K562 (cell line): Measurements from ENCODE around the gene ROBO3. TPM values are rescaled to one million over a fixed set of nuclear protein-coding genes. Genes with fewer than 3 reads are reported as not detected.

Experiments
- ATAC-seq: fragments of 200-7000 bp; cut with Tn5 transposase; 3 replicates; pipeline ENCODE4 v1.9.1; 2020; ENCODE audit warnings: moderate library complexity
- BruUV-seq: library from RNA; stranded (reverse); fragments of 400-500 nt; replicated peaks from 2 replicates; lab custom pipeline; 2021; lab: Mats Ljungman, UMichigan
- CTCF ChIA-PET: fragments of 300-600 bp; formaldehyde crosslinking; extraction: SDS; loops from one replicate; lab custom pipeline; 2021; ENCODE audit warnings: low intra/inter-chr PET ratio; lab: Yijun Ruan, JAX
- POLR2A ChIA-PET: fragments of 300-600, 350-650 bp; sonication (Branson Sonifier 250); formaldehyde crosslinking; extraction: SDS; loops from one replicate; lab custom pipeline; 2021; ENCODE audit warnings: antibody characterized with exemption, inconsistent platforms; lab: Yijun Ruan, JAX
- DNase-seq, 4 experiments: peaks; one replicate each; pipeline versions ENCODE4 v3.0.0 to v3.0.0-alpha.2; 2011 to 2018; ENCODE audit warnings: low spot score in 3 of 4, mixed read lengths in 3 of 4; ENCODE audit errors: extremely low read depth in 1 of 4
- FAIRE-seq: peaks from 2 replicates; lab custom pipeline; 2011; peaks lifted over from hg19 to GRCh38; lab: Jason Lieb, UNC
- H2AFZ ChIP-seq: 2 replicates; pipeline ENCODE4 v1.6.0; 2011; ENCODE audit warnings: low read depth, low read length, control low read depth, inconsistent platforms
- H3K27ac ChIP-seq: fragments of 200-600 bp; 3 replicates; pipeline ENCODE4 v1.8.0; 2011; ENCODE audit warnings: low read depth, mild to moderate bottlenecking, control low read depth, inconsistent platforms, low read length, moderate library complexity, mixed read lengths; ENCODE audit errors: extremely low read depth
- H3K27me3 ChIP-seq, 2 experiments: fragments of 300-600 bp in 1 of 2; 2 replicates in 1 of 2; 3 replicates in 1 of 2; pipeline versions ENCODE4 v1.6.0 to v1.8.0; 2011; ENCODE audit warnings: inconsistent platforms in 2 of 2, low read length in 2 of 2, mild to moderate bottlenecking in 1 of 2, mixed read lengths in 1 of 2, moderate library complexity in 1 of 2; ENCODE audit not compliant: control insufficient read depth in 2 of 2, insufficient read depth in 2 of 2
- H3K36me3 ChIP-seq: fragments of 300-600 bp; 3 replicates; pipeline ENCODE4 v1.8.0; 2011; ENCODE audit warnings: mild to moderate bottlenecking, low read length, inconsistent platforms; ENCODE audit not compliant: control insufficient read depth, insufficient read depth
- H3K4me1 ChIP-seq, 2 experiments: fragments of 200-600 bp in 1 of 2; replicated peaks in 1 of 2; 2 replicates in 1 of 2; 3 replicates in 1 of 2; pipeline versions ENCODE4 v1.5.1 to v1.8.0; 2011; ENCODE audit warnings: inconsistent platforms in 2 of 2, low read length in 2 of 2, mild to moderate bottlenecking in 1 of 2, mixed read lengths in 1 of 2, moderate library complexity in 1 of 2; ENCODE audit not compliant: control insufficient read depth in 2 of 2, insufficient read depth in 2 of 2
- H3K4me2 ChIP-seq: 2 replicates; pipeline ENCODE4 v1.6.1; 2011; ENCODE audit warnings: low read length, control low read depth, inconsistent platforms, mixed read lengths; ENCODE audit not compliant: insufficient read depth
- H3K4me3 ChIP-seq: fragments of 200-600 bp; sonication (generic), shearing (Covaris generic); 2 replicates; pipeline ENCODE4 v1.5.1; 2016; ENCODE audit warnings: control low read depth, inconsistent platforms
- H3K79me2 ChIP-seq: fragments of 200-600 bp; 3 replicates; pipeline ENCODE4 v1.8.0; 2011; ENCODE audit warnings: low read length, inconsistent platforms; ENCODE audit not compliant: control insufficient read depth, insufficient read depth
- H3K9ac ChIP-seq, 2 experiments: 2 replicates each; pipeline versions ENCODE4 v1.6.0 to v1.6.1; 2011; ENCODE audit warnings: low read depth in 2 of 2, low read length in 2 of 2, control low read depth in 1 of 2, inconsistent platforms in 1 of 2, mild to moderate bottlenecking in 1 of 2, mixed read lengths in 1 of 2; ENCODE audit not compliant: insufficient read depth in 1 of 2
- H3K9me1 ChIP-seq: one replicate; pipeline ENCODE4 v1.6.0; 2011; ENCODE audit warnings: inconsistent platforms, mild to moderate bottlenecking, low read length, moderate library complexity; ENCODE audit not compliant: control insufficient read depth, insufficient read depth
- H3K9me3 ChIP-seq: replicated peaks from 2 replicates; pipeline ENCODE4 v1.5.1; 2011; ENCODE audit warnings: low read depth, low read length, inconsistent platforms; ENCODE audit not compliant: control insufficient read depth, insufficient read depth
- H4K20me1 ChIP-seq: replicated peaks from 2 replicates; pipeline ENCODE4 v1.6.1; 2011; ENCODE audit warnings: low read length, inconsistent platforms, mixed read lengths; ENCODE audit not compliant: control insufficient read depth, insufficient read depth
- BMI1 ChIP-seq: fragments of 150-350 bp; IDR thresholded peaks from 2 replicates; pipeline ENCODE4 v1.6.1; 2014; ENCODE audit warnings: low read length
- CHAMP1 ChIP-seq: fragments of 450-650 bp; IDR thresholded peaks from 2 replicates; pipeline ENCODE4 v1.6.1; 2016; ENCODE audit warnings: mild to moderate bottlenecking
- E2F1 ChIP-seq: sonication (generic); formaldehyde crosslinking; IDR thresholded peaks from 2 replicates; pipeline ENCODE4 v1.8.1; 2023; ENCODE audit warnings: mild to moderate bottlenecking, missing genetic modification reagents, moderate library complexity
- E2F6 ChIP-seq, 2 experiments: IDR thresholded peaks; 2 replicates each; pipeline ENCODE4 v1.6.1; 2011; ENCODE audit warnings: borderline replicate concordance in 1 of 2, control low read depth in 1 of 2, low read depth in 1 of 2, low read length in 1 of 2, mild to moderate bottlenecking in 1 of 2, mixed read lengths in 1 of 2, moderate library complexity in 1 of 2; ENCODE audit not compliant: insufficient read depth in 1 of 2, insufficient read length in 1 of 2, poor library complexity in 1 of 2, severe bottlenecking in 1 of 2; ENCODE audit errors: extremely low read depth in 1 of 2
- GTF2E2 ChIP-seq: fragments of 200-800 bp; sonication (Bioruptor generic); IDR thresholded peaks from 2 replicates; pipeline ENCODE4 v1.6.1; 2016; ENCODE audit warnings: missing genetic modification characterization, missing compliant biosample characterization
- MCM7 ChIP-seq, 2 experiments: fragments of 450-650 bp; IDR thresholded peaks; 2 replicates each; pipeline ENCODE4 v1.6.1; 2016 to 2018
- MTA1 ChIP-seq: fragments of 450-650 bp; IDR thresholded peaks from 2 replicates; pipeline ENCODE4 v1.6.1; 2017; ENCODE audit warnings: borderline replicate concordance
- NCOR1 ChIP-seq: fragments of 450-650 bp; IDR thresholded peaks from 2 replicates; pipeline ENCODE4 v1.6.1; 2016; ENCODE audit warnings: mild to moderate bottlenecking, moderate library complexity
- RBBP5 ChIP-seq: fragments of 200-600 bp; sonication (generic); IDR thresholded peaks from 2 replicates; pipeline ENCODE4 v1.6.1; 2012; ENCODE audit warnings: borderline replicate concordance, mild to moderate bottlenecking, low read length, control low read depth, inconsistent platforms; ENCODE audit not compliant: insufficient read depth, poor library complexity, severe bottlenecking
- ZBED1 ChIP-seq: IDR thresholded peaks from 2 replicates; pipeline ENCODE4 v1.6.1; 2014
- ZBTB8A ChIP-seq: fragments of 450-650 bp; IDR thresholded peaks from 2 replicates; pipeline ENCODE4 v1.6.1; 2018; ENCODE audit warnings: mild to moderate bottlenecking, moderate library complexity; ENCODE audit not compliant: partially characterized antibody
- ZFP1 ChIP-seq: fragments of 450-650 bp; formaldehyde crosslinking; IDR thresholded peaks from 2 replicates; pipeline ENCODE4 v1.4.0; 2020; ENCODE audit warnings: mild to moderate bottlenecking, mixed read lengths
- ZNF277 ChIP-seq: fragments of 250-450 bp; sonication (Bioruptor Pico); IDR thresholded peaks from 2 replicates; pipeline ENCODE4 v1.8.0; 2022; ENCODE audit warnings: inconsistent platforms, mild to moderate bottlenecking, moderate library complexity, borderline replicate concordance
- ZNF551 ChIP-seq: fragments of 250-450 bp; sonication (Bioruptor Pico); IDR thresholded peaks from 2 replicates; pipeline ENCODE4 v1.5.0; 2021; ENCODE audit warnings: mild to moderate bottlenecking, moderate library complexity
- ZNF707 ChIP-seq: fragments of 250-450 bp; sonication (Bioruptor Pico); conservative IDR thresholded peaks from 2 replicates; pipeline ENCODE4 v1.8.0; 2022; ENCODE audit warnings: inconsistent platforms, mild to moderate bottlenecking, moderate library complexity
- ZNF75A ChIP-seq: fragments of 450-650 bp; formaldehyde crosslinking; IDR thresholded peaks from 2 replicates; pipeline ENCODE4 v1.4.0; 2020; ENCODE audit warnings: mild to moderate bottlenecking
- ZNF76 ChIP-seq: fragments of 250-450 bp; sonication (Bioruptor Pico); IDR thresholded peaks from 2 replicates; pipeline ENCODE4 v1.4.0; 2020; ENCODE audit warnings: mild to moderate bottlenecking, moderate library complexity, borderline replicate concordance
- WGBS: fragments of 100-300 bp; shearing (Covaris generic); methylation state at CpG from one replicate; pipeline ENCODE4 v1.1.6; 2016; ENCODE audit warnings: low coverage, mixed read lengths; ENCODE audit not compliant: insufficient coverage; ENCODE audit errors: missing lambda C conversion rate; 5-methylcytosine and 5-hydroxymethylcytosine counted together
- in situ Hi-C: fragments of 300-500 bp; cut with MboI; formaldehyde crosslinking; loops from 4 replicates; pipeline ENCODE4 v1.15.0; 2018; ENCODE audit warnings: inconsistent platforms, mixed read lengths
- intact Hi-C: fragments of 100-400 bp; cut with micrococcal nuclease; formaldehyde crosslinking; loops from 2 replicates; pipeline ENCODE4 v1.14.2; 2022
- polyA plus RNA-seq, 8 experiments: library from polyadenylated mRNA; depleted of rRNA in 4 of 8; stranded (reverse) in 5 of 8; unstranded in 3 of 8; fragments of >200 nt; fragmentation: Nextera tagmentation in 2 of 8; fragmentation: Illumina TruSeq in 1 of 8; extraction: Ambion mirVana in 2 of 8; extraction: Trizol in 1 of 8; gene quantifications; 2 replicates each; pipeline versions ENCODE4 v1.2.1 to v1.2.3, GENCODE V29; 2011 to 2014; ENCODE audit warnings: inconsistent platforms in 1 of 8, missing spikeins in 1 of 8
- total RNA-seq, 7 experiments: library from RNA; depleted of rRNA in 6 of 7; stranded (reverse); fragments of >200 nt in 6 of 7; fragmentation: Illumina TruSeq in 2 of 7; extraction: Trizol in 2 of 7; gene quantifications; 2 replicates each; pipeline versions ENCODE4 v1.2.1 to v1.2.3, GENCODE V29; 2011 to 2021; ENCODE audit warnings: low replicate concordance in 1 of 7

ROBO3 gene
- total and polyA plus RNA-seq, 9 of the 15 experiments (the other 6 are each of a cell fraction or from before 2014, with no cell fraction given), result 0.29 to 1.4 (median 0.97) TPM; not detected in 2

DNA sequence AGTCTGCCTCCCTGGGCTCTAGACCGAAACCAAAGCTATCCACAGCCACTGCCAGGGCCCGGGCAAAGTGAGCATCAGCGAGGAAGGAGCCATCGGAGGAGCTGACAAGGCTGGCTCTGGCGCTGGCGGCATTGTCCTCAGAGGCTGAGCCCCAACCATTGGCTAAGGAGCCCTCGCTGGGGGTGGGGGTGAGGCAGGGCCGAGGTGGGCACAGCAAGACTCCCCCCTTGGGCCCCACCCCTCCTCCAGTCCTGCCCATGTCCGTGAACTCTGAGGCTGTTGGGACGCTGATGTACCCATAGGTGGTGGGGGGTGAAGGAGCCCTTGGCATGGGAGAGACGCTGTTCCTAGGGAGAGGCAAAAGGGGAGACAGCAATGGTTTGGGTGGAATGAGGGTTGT lies 21.2 kb downstream of the ROBO3 start:
- BruUV-seq, result no TSS peak
- Histone ChIP-seq H3K4me1 (peaks cover 6 to 7% of the 10 kb centered on the region in 2 experiments; a peak in 2 of 5 replicates), H3K79me2 (no peaks in the 10 kb centered on the region), H3K27ac (no peak overlapping the region), H3K9me1 (no peaks in the 10 kb centered on the region), H3K9ac (0 out of 4 replicates have a peak overlapping the region, but pooled peaks of 1 of the 2 experiments have one; percentile 35), H2AFZ (no peak overlapping the region), H3K36me3 (no peaks in the 10 kb centered on the region), H3K4me3 (no peak overlapping the region), H4K20me1 (0 out of 2 replicates have a peak, but pooled peaks cover 3% of the 10 kb centered on the region), H3K4me2 (no peak overlapping the region), H3K9me3 (no peaks in the 10 kb centered on the region), H3K27me3 (peaks cover 10 to 65% of the 10 kb centered on the region in 2 experiments; a peak in 4 of 5 replicates)
- intact Hi-C loops, result no loop called here
- TF ChIP-seq BMI1 (no peak), RBBP5 (no peak), MCM7 (IDR thresholded peaks at IDR 0.05) (no peak), ZBED1 (no peak), ZNF76 (no peak), ZNF75A (no peak), GTF2E2 (tag) (no peak), ZFP1 (CRISPR knock-in tag) (no peak), ZNF277 (CRISPR knock-in tag) (no peak), E2F6 (IDR thresholded peaks at IDR 0.05; ENCODE audit: borderline replicate concordance in 1 of 2, extremely low read depth in 1 of 2, insufficient read depth in 1 of 2, insufficient read length in 1 of 2, low read depth in 1 of 2, low read length in 1 of 2, poor library complexity in 1 of 2, severe bottlenecking in 1 of 2) (no peak), MTA1 (no peak), CHAMP1 (no peak), ZNF707 (no peak), E2F1 (CRISPR knock-in tag) (no peak), ZBTB8A (no peak), NCOR1 (no peak), ZNF551 (no peak)
- WGBS, result 3% methylated on average over 11 of the region's 11 CpGs
- no peak for ATAC-seq
- CTCF ChIA-PET, result no interaction called here
- DNase-seq, result no peak
- no peak for FAIRE-seq
- in situ Hi-C loops, result no loop called here
- POLR2A ChIA-PET, result interaction anchor here (0.7 kb wide), 1 partner anchor 19 kb away, joined by 3 read pairs; no protein-coding TSS in a partner anchor
